Astrocyte of the spinal cord (primary cell): Measurements from ENCODE around the gene ZNF577.

Source experiments
- DNase-seq: peaks from one replicate; pipeline ENCODE4 v3.0.0; 2011; ENCODE audit warnings: low read depth, low spot score
- H3K4me3 ChIP-seq: 2 replicates; pipeline ENCODE4 v1.5.1; 2011; ENCODE audit warnings: low read depth, mild to moderate bottlenecking, low read length, moderate library complexity
- CTCF ChIP-seq: IDR thresholded peaks from 2 replicates; pipeline ENCODE4 v1.5.1; 2012; ENCODE audit warnings: low read depth, mild to moderate bottlenecking, low read length, inconsistent platforms
- in situ Hi-C: cut with HindIII; loops from 2 replicates; pipeline ENCODE4 v1.10.0; 2017; ENCODE audit warnings: low sequenced_read_pairs

ZNF577 gene

GRCh38 chr19:51887522-51888498 lies at the start of gene ZNF577:
TSS of gene ZNF577 (minus strand) at chr19:51887951. CDS start at chr19:51880382, 7,569 bp downstream.
- peak; percentile 95 for DNase-seq
- no peak for TF ChIP-seq CTCF
- in situ Hi-C loops, result no loop called here
- peak within 1 kb of the TSS; percentile 89 for H3K4me3 ChIP-seq

- DNase-seq, result no peak
- H3K4me3 ChIP-seq, result no peak overlapping the region
- TF ChIP-seq CTCF, result no peak
- in situ Hi-C loops, result no loop called here
Measured at GRCh38 chr19:51931921-51932320, 44.2 kb upstream of the ZNF577 start.

- in situ Hi-C loops, result no loop called here
- TF ChIP-seq CTCF, result no peak
- H3K4me3 ChIP-seq, result peak overlapping the region; percentile 98
- no peak for DNase-seq
Measured at GRCh38 chr19:51927859-51928258, 40.1 kb upstream of the ZNF577 start.

- in situ Hi-C loops, result no loop called here
- peak within 1 kb of the TSS; percentile 98 for H3K4me3 ChIP-seq
Measured at GRCh38 chr19:51926784-51927741, 39.3 kb upstream of the ZNF577 start, which contains the start of gene ZNF613. TSS of gene ZNF613 (plus strand) at chr19:51927472. CDS start at chr19:51936221, 8,749 bp downstream.

GRCh38 chr19:51926426-51926783 lies 38.7 kb upstream of the ZNF577 start:
- no peak for DNase-seq
- in situ Hi-C loops, result no loop called here
- TF ChIP-seq CTCF, result no peak
- peak overlapping the region; percentile 98 for H3K4me3 ChIP-seq

More at GRCh38 chr19:51926784-51927741, 39.3 kb upstream of the ZNF577 start, which contains the start of gene ZNF613:
- TF ChIP-seq CTCF, result peak; percentile 13
- DNase-seq, result peak; percentile 96

- in situ Hi-C loops, result no loop called here
- peak; percentile 9 for DNase-seq
- TF ChIP-seq CTCF, result no peak
- H3K4me3 ChIP-seq, result no peak overlapping the region
Measured at GRCh38 chr19:51921949-51922348, 34.2 kb upstream of the ZNF577 start.
